ENCODE results near the gene PLET1. TPM values are rescaled to one million over a fixed set of nuclear protein-coding genes. Genes with fewer than 3 reads are reported as not detected.

The PLET1 gene
- total and polyA plus RNA-seq, 2 of the 8 experiments (the other 6 are each of a cell fraction or from before 2014, with no cell fraction given), result not detected

GRCh38 chr11:112279901-112280267, 19.2 kb upstream of the PLET1 start:
- no peak overlapping the region for H3K14ac ChIP-seq (ENCODE audit: insufficient read length)
- ChIA-PET CTCF (ENCODE audit: partially characterized antibody) (interaction anchor here (0.6 to 14.7 kb wide), 52 partner anchors 8 to 1626 kb away, joined by 3 to 257 read pairs (median 4); partner anchors contain the start of genes BCO2 and PTS), POLR2A (ENCODE audit: partially characterized antibody) (no interaction called here)
- H3K4ac ChIP-seq (replicated peaks; ENCODE audit: insufficient read length, low read depth, low read length), result no peak overlapping the region
- H3K79me1 ChIP-seq (ENCODE audit: low read depth, low read length), result no peaks in the 10 kb centered on the region
- 0 out of 2 replicates have a peak overlapping the region, but pooled peaks have one; percentile 4 for H2BK12ac ChIP-seq (ENCODE audit: low read depth, low read length)
- peak overlapping the region in 3 of 4 experiments; percentile 43 to 55 (median 45); a peak in 7 of 8 replicates for H3K4me3 ChIP-seq (ENCODE audit: extremely low read depth in 1 of 4, insufficient read depth in 2 of 4, low read depth in 3 of 4, low read length in 4 of 4)
- H4K20me1 ChIP-seq (replicated peaks in 1 of 2; ENCODE audit: control insufficient read depth in 1 of 2, insufficient read depth in 2 of 2, low read length in 2 of 2), result no peaks in the 10 kb centered on the region
- peaks cover 0 to 4% (median 2%) of the 10 kb centered on the region in 4 experiments; a peak in 2 of 7 replicates for H3K27me3 ChIP-seq (replicated peaks in 1 of 4; ENCODE audit: control insufficient read depth in 3 of 4, extremely low read depth in 1 of 4, insufficient read depth in 3 of 4, low read length in 3 of 4)
- no peak overlapping the region for H4K5ac ChIP-seq (ENCODE audit: insufficient read length, low read depth, low read length)
- no peaks in the 10 kb centered on the region for H3K36me3 ChIP-seq (ENCODE audit: control insufficient read depth in 2 of 4, insufficient read depth in 4 of 4, low read length in 3 of 4)
- H3K23me2 ChIP-seq (ENCODE audit: low read depth, low read length), result peaks cover 2% of the 10 kb centered on the region; the same call in 1 of the 2 replicates
- H2AK5ac ChIP-seq (ENCODE audit: low read depth, low read length), result no peak overlapping the region
- H3K79me2 ChIP-seq (ENCODE audit: control insufficient read depth in 1 of 2, insufficient read depth in 2 of 2, low read length in 2 of 2), result no peaks in the 10 kb centered on the region
- WGBS, 2 experiments (ENCODE audit: extremely low coverage in 1 of 2, insufficient coverage in 1 of 2, insufficient read length in 1 of 2, insufficient replicate concordance in 2 of 2, low coverage in 1 of 2, low lambda C conversion rate in 2 of 2, missing lambda C conversion rate in 1 of 2), result 2% methylated on average over 14 of the region's 15 CpGs; no CpG with 5 or more reads in 1 of the 2 experiments
- no peak overlapping the region; the same call in 1 of the 2 replicates for H2BK5ac ChIP-seq (ENCODE audit: low read depth, low read length)
- H2BK15ac ChIP-seq (ENCODE audit: low read length), result peak overlapping the region; percentile 32; the same call in 1 of the 2 replicates
- H3K9ac ChIP-seq (replicated peaks in 1 of 4; ENCODE audit: extremely low read depth in 1 of 4, low read depth in 3 of 4, low read length in 3 of 4), result no peak overlapping the region
- FAIRE-seq, result no peak
- no peak overlapping the region for H3K27ac ChIP-seq (ENCODE audit: low read depth, low read length)
- peak overlapping the region; percentile 46 to 80 for H3K4me2 ChIP-seq (ENCODE audit: insufficient read depth in 1 of 2, low read depth in 2 of 2, low read length in 2 of 2)
- H3K23ac ChIP-seq (ENCODE audit: insufficient read length), result no peak overlapping the region
- H2BK20ac ChIP-seq (ENCODE audit: low read length), result no peak overlapping the region
- no peak overlapping the region for H2BK120ac ChIP-seq (replicated peaks; ENCODE audit: low read depth, low read length)
- H4K91ac ChIP-seq (replicated peaks; ENCODE audit: insufficient read length, low read length), result no peak overlapping the region
- peak in 1 of 2 experiments; percentile 89 for DNase-seq (ENCODE audit: low read depth in 1 of 2, low spot score in 2 of 2)
- H2AFZ ChIP-seq (ENCODE audit: low read length), result peak overlapping the region; percentile 96
- no peak overlapping the region for H3K18ac ChIP-seq (ENCODE audit: extremely low read depth, low read length)
- no peak overlapping the region for H4K8ac ChIP-seq (ENCODE audit: extremely low read depth, insufficient read depth, low read length)
- H3K4me1 ChIP-seq (replicated peaks in 1 of 4; ENCODE audit: control insufficient read depth in 3 of 4, insufficient read depth in 4 of 4, low read length in 3 of 4), result peaks cover 0 to 4% (median 1%) of the 10 kb centered on the region in 4 experiments; a peak in 4 of 7 replicates
- no peaks in the 10 kb centered on the region for H3K9me3 ChIP-seq (ENCODE audit: insufficient read depth in 2 of 2, low read depth in 1 of 2, low read length in 1 of 2)
- no peak overlapping the region for H3K56ac ChIP-seq (replicated peaks; ENCODE audit: insufficient read length, low read depth, low read length)
- TF ChIP-seq YY1 (IDR thresholded peaks at IDR 0.05; ENCODE audit: low read depth, low read length) (no peak), SUZ12 (IDR thresholded peaks at IDR 0.05; ENCODE audit: low read length) (no peak), CTCF (IDR thresholded peaks at IDR 0.05; ENCODE audit: control extremely low read depth in 1 of 3, insufficient read depth in 1 of 3, low read depth in 1 of 3, low read length in 3 of 3) (peak; percentile 71 to 81 (median 78)), EGR1 (IDR thresholded peaks at IDR 0.05; ENCODE audit: borderline replicate concordance, low read depth, low read length) (peak; percentile 86; the same call in 1 of the 2 replicates), CREB1 (IDR thresholded peaks at IDR 0.05) (0 out of 2 replicates have a peak, but pooled peaks have one; percentile 16), SIRT6 (IDR thresholded peaks at IDR 0.05; ENCODE audit: low read length) (no peak), RAD21 (IDR thresholded peaks at IDR 0.05 in 1 of 2, conservative IDR thresholded peaks at IDR 0.05 in 1 of 2; ENCODE audit: low read depth in 2 of 2, low read length in 2 of 2) (peak; percentile 68 to 78), KDM4A (IDR thresholded peaks at IDR 0.05; ENCODE audit: low read depth, low read length, severe bottlenecking) (peak; percentile 38), SIN3A (conservative IDR thresholded peaks at IDR 0.05 in 1 of 2, IDR thresholded peaks at IDR 0.05 in 1 of 2; ENCODE audit: low read depth in 1 of 2, low read length in 2 of 2) (no peak), BRCA1 (IDR thresholded peaks at IDR 0.05; ENCODE audit: low read depth, low read length) (no peak)
